Transverse colon (tissue), 4 donors: ENCODE data around the gene ACVR1B. TPM values are rescaled to one million over a fixed set of nuclear protein-coding genes. Genes with fewer than 3 reads are reported as not detected.

Experiments
- DNase-seq: peaks from one replicate; pipeline ENCODE4 v3.0.0-alpha.2; 2019
- H3K27ac ChIP-seq, 4 donors: fragments of 200-600 bp; sonication (generic); 2 replicates each; pipeline ENCODE4 v1.5.1; 2016 to 2018; ENCODE audit warnings: inconsistent platforms in 4 of 4
- H3K27me3 ChIP-seq: fragments of 200-600 bp; sonication (generic); 2 replicates; pipeline ENCODE4 v1.5.1; 2017; ENCODE audit warnings: inconsistent platforms
- H3K36me3 ChIP-seq, 4 donors: fragments of 200-600 bp; sonication (generic); 2 replicates each; pipeline ENCODE4 v1.5.1; 2017 to 2019; ENCODE audit warnings: inconsistent platforms in 4 of 4
- H3K4me1 ChIP-seq, 4 donors: fragments of 200-600 bp; sonication (generic); 2 replicates each; pipeline ENCODE4 v1.5.1; 2017 to 2020; ENCODE audit warnings: inconsistent platforms in 4 of 4
- H3K4me3 ChIP-seq, 4 donors: fragments of 200-600 bp; sonication (generic); 1 replicate in 1 of 4; 2 replicates in 3 of 4; pipeline versions ENCODE4 v1.5.1 to v1.6.1; 2017 to 2019; ENCODE audit warnings: inconsistent platforms in 4 of 4
- H3K9me3 ChIP-seq, 2 donors: fragments of 200-600 bp; sonication (generic); 2 replicates each; pipeline ENCODE4 v1.5.1; 2017 to 2019; ENCODE audit warnings: inconsistent platforms in 2 of 2
- EP300 ChIP-seq: sonication (generic); formaldehyde crosslinking; IDR thresholded peaks from one replicate; pipeline ENCODE4 v1.6.1; 2017; ENCODE audit warnings: antibody characterized with exemption, low read depth
- POLR2A ChIP-seq: fragments of 450-650 bp; IDR thresholded peaks from one replicate; pipeline ENCODE4 v1.6.1; 2016; ENCODE audit warnings: antibody characterized with exemption, mild to moderate bottlenecking, moderate library complexity
- POLR2AphosphoS5 ChIP-seq, 3 donors: sonication (generic); formaldehyde crosslinking; IDR thresholded peaks; one replicate each; pipeline ENCODE4 v1.6.1; 2016; ENCODE audit warnings: antibody characterized with exemption in 3 of 3
- WGBS, 2 donors: methylation state at CpG; one replicate each; pipeline ENCODE4 v1.1.5; 2018; ENCODE audit warnings: low coverage in 1 of 2; 5-methylcytosine and 5-hydroxymethylcytosine counted together
- in situ Hi-C, 4 donors: fragments of 200-750 bp; cut with MboI; loops; one replicate each; pipeline versions ENCODE4 v1.15.0 to v1.15.1; 2017; ENCODE audit warnings: low sequenced_read_pairs in 3 of 4, low pct_ligation_motif_present in 1 of 4, low pct_unique_long_range_greater_than_20kb in 1 of 4
- intact Hi-C: fragments of 100-400 bp; cut with DNase I; formaldehyde crosslinking; loops from one replicate; pipeline ENCODE4 v1.15.1; 2023; ENCODE audit warnings: low total_unique reads
- total RNA-seq, 4 donors: library from RNA; depleted of rRNA; stranded (reverse); fragments of >200 nt; gene quantifications; one replicate each; pipeline ENCODE4 v1.1.0, GENCODE V29; 2016
- TF ChIP-seq, protein P1 (sequence below), 5 experiments: fragments of 200-600 bp in 3 of 5; fragments of 450-650 bp in 2 of 5; sonication (generic) in 3 of 5; IDR thresholded peaks; 1 replicate in 2 of 5; 2 replicates in 3 of 5; pipeline ENCODE4 v1.5.1; 2016 to 2017; ENCODE audit warnings: antibody characterized with exemption in 5 of 5, inconsistent platforms in 3 of 5, mild to moderate bottlenecking in 2 of 5, moderate library complexity in 1 of 5

Gene ACVR1B
- total RNA-seq, 4 donors from 2014 or later = 22.5 to 96.9 (median 68.7) TPM

DNA sequence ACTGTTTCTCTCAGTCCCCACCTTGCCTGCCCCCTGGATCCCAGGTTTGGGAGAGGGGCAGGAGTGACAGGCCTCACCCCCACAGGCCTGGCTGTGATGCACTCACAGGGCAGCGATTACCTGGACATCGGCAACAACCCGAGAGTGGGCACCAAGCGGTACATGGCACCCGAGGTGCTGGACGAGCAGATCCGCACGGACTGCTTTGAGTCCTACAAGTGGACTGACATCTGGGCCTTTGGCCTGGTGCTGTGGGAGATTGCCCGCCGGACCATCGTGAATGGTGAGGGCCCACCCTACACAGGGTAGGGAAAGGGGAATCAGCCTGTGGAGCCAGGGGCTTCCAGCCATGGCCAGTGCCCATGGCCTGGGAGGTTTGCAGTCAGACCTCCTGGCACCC is 35.5 kb upstream of the ACVR1B start:
- intact Hi-C loops = no loop called here
- 85% methylated on average over 10 of the region's 11 CpGs; no CpG with 5 or more reads in 1 of the 2 donors for WGBS, 2 donors
- H3K27ac ChIP-seq = no peak overlapping the region
- DNase-seq = no peak
- H3K4me3 ChIP-seq = no peak overlapping the region
- in situ Hi-C loops = no loop called here
- H3K36me3 ChIP-seq = no peaks in the 10 kb centered on the region
- H3K9me3 ChIP-seq = no peaks in the 10 kb centered on the region
- TF ChIP-seq POLR2AphosphoS5 (IDR thresholded peaks at IDR 0.05) = no peak
- TF ChIP-seq EP300 = no peak
- TF ChIP-seq, protein P1, sequence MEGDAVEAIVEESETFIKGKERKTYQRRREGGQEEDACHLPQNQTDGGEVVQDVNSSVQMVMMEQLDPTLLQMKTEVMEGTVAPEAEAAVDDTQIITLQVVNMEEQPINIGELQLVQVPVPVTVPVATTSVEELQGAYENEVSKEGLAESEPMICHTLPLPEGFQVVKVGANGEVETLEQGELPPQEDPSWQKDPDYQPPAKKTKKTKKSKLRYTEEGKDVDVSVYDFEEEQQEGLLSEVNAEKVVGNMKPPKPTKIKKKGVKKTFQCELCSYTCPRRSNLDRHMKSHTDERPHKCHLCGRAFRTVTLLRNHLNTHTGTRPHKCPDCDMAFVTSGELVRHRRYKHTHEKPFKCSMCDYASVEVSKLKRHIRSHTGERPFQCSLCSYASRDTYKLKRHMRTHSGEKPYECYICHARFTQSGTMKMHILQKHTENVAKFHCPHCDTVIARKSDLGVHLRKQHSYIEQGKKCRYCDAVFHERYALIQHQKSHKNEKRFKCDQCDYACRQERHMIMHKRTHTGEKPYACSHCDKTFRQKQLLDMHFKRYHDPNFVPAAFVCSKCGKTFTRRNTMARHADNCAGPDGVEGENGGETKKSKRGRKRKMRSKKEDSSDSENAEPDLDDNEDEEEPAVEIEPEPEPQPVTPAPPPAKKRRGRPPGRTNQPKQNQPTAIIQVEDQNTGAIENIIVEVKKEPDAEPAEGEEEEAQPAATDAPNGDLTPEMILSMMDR (IDR thresholded peaks at IDR 0.05) = no peak
- TF ChIP-seq POLR2A = no peak
- no peaks in the 10 kb centered on the region for H3K27me3 ChIP-seq
- peaks cover 0 to 26% (median 7%) of the 10 kb centered on the region in 4 donors for H3K4me1 ChIP-seq

DNA sequence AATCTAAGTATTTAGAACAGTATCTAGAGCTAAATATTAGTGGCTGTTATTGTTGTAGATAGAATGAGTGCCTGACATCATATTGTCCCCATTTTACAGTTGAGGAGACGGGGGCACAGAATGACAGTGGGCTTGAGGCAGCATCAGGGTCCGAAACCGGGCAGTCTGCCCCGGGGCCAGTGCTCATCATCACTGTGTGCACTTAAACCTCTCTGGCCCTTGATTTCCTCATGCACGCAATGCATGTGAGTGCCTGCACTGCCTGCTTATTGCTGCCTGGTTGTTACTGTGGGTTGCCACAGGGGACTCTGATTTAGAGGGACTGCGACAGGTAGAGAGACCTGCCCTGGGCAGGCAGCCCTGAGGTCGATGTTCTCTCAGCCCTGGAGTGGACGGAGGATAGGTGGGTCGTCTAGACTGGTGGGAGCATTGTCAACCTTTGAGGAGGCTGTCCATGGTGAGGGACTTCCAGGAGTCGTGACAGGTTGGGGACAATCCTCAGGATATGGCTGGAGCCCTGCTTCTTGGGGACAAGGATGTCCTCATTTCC is 34.4 kb upstream of the ACVR1B start:
- in situ Hi-C loops = no loop called here
- H3K4me3 ChIP-seq = no peak overlapping the region
- WGBS, 2 donors = 88 to 100% methylated on average over 1 to 10 of the region's 10 CpGs
- no peak for DNase-seq
- TF ChIP-seq, protein P1 (IDR thresholded peaks at IDR 0.05) = no peak
- TF ChIP-seq EP300 = no peak
- no peak for TF ChIP-seq POLR2AphosphoS5 (IDR thresholded peaks at IDR 0.05)
- TF ChIP-seq POLR2A = no peak
- H3K9me3 ChIP-seq = no peaks in the 10 kb centered on the region
- H3K4me1 ChIP-seq = peaks cover 0 to 15% (median 3%) of the 10 kb centered on the region in 4 donors
- intact Hi-C loops = no loop called here
- H3K27me3 ChIP-seq = no peaks in the 10 kb centered on the region
- H3K36me3 ChIP-seq = no peaks in the 10 kb centered on the region
- H3K27ac ChIP-seq = peak overlapping the region in 1 of 4 donors; percentile 34

DNA sequence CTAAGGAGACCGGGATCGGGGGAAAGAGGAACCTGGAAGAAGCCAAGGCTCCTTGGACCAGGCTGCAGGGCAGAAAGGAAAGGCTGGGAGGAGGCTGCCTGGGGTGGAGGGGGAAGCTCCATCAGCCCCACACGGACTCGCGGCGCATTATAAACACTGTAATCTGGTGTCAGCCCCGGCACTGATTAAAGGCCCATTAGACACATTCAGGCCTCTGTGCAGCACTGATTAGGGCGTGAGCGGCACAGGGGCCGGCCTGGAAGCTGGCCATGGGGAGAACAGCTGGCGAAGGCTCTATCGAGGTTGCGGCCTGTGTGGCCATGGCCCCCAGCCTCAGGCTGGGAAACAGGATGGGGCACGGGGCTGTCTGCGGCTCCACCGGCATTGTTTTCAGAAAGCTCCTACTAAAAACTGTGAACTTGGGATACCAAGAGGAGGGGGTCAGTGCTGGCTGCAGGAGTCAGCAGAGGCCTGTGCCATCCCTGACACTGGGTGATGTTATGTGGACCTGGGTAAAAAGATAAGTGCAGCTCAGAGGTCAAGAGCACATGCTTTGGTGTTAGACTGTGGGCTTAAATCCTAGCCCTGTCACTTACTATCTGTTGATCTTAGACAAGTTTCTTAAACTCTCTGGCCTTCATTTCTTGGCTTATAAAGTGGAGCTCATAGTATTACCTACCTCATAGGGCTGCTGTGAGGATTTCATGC is 33.6 kb upstream of the ACVR1B start:
- in situ Hi-C loops (no loop called here), intact Hi-C loops (no loop called here)
- Histone ChIP-seq H3K4me3 (no peak overlapping the region), H3K27ac (peak overlapping the region in 2 of 4 donors; percentile 34 to 49), H3K27me3 (no peaks in the 10 kb centered on the region), H3K36me3 (no peaks in the 10 kb centered on the region), H3K4me1 (peaks cover 1 to 15% (median 8%) of the 10 kb centered on the region in 4 donors), H3K9me3 (no peaks in the 10 kb centered on the region)
- 79% methylated on average over 16 of the region's 16 CpGs; no CpG with 5 or more reads in 1 of the 2 donors for WGBS, 2 donors
- TF ChIP-seq POLR2A (no peak), POLR2AphosphoS5 (IDR thresholded peaks at IDR 0.05) (no peak), EP300 (no peak)
- TF ChIP-seq, protein P1 (IDR thresholded peaks at IDR 0.05) = no peak
- DNase-seq = no peak

DNA sequence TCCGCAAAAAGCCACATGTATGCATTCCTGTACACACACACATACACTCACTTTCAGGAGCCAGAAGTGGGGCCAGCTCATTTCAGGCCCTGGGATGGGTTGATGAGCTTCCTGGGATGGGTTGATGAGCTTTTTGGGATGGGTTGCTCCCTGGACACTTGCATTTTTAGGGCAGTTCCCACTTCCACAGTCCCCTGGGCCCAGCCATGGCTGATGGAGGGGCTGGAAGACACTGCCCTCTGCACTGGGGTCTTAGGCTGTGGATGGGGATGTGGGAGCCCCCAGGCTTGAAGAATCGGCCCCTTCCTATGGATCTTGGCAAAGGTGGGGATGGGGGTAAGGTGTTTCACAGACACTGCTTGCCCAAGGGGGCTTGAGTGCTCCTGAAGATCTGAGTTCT is 31.5 kb upstream of the ACVR1B start:
- DNase-seq = no peak
- intact Hi-C loops (no loop called here), in situ Hi-C loops (loop anchor here in 2 of 4 donors (10.0 kb wide), 2 partner anchors 55 to 65 kb away; no protein-coding TSS in a partner anchor)
- TF ChIP-seq, protein P1 (IDR thresholded peaks at IDR 0.05) = no peak
- TF ChIP-seq POLR2AphosphoS5 (IDR thresholded peaks at IDR 0.05) = no peak
- no peak for TF ChIP-seq POLR2A
- no peak for TF ChIP-seq EP300
- 85% methylated on average over 2 of the region's 2 CpGs; no CpG with 5 or more reads in 1 of the 2 donors for WGBS, 2 donors
- Histone ChIP-seq H3K36me3 (no peaks in the 10 kb centered on the region), H3K4me3 (no peak overlapping the region), H3K27ac (no peak overlapping the region), H3K4me1 (peaks cover 4 to 22% (median 14%) of the 10 kb centered on the region in 4 donors), H3K27me3 (no peaks in the 10 kb centered on the region), H3K9me3 (no peaks in the 10 kb centered on the region)
